Smooth muscle cell (in vitro differentiated cells): ENCODE measurements around the gene STX1B. TPM values are rescaled to one million over a fixed set of nuclear protein-coding genes. Genes with fewer than 3 reads are reported as not detected.

Experiments used
- DNase-seq: peaks from one replicate; lab custom pipeline; 2025; ENCODE audit not compliant: unreplicated experiment; lab: John Stamatoyannopoulos, UW
- H2AFZ ChIP-seq: fragments of 200-600 bp; sonication (generic); 2 replicates; pipeline ENCODE4 v1.6.0; 2016; ENCODE audit warnings: antibody characterized with exemption, low read depth, mild to moderate bottlenecking
- H3F3A ChIP-seq: fragments of 200-600 bp; sonication (generic); 2 replicates; pipeline ENCODE4 v1.6.0; 2017; ENCODE audit warnings: antibody characterized with exemption, low read depth
- H3K27ac ChIP-seq: fragments of 200-600 bp; sonication (generic); 2 replicates; pipeline ENCODE4 v1.5.1; 2016; ENCODE audit warnings: low read depth, mild to moderate bottlenecking
- H3K27me3 ChIP-seq: fragments of 200-600 bp; sonication (generic); 2 replicates; pipeline ENCODE4 v1.6.1; 2016; ENCODE audit warnings: low read depth, mild to moderate bottlenecking
- H3K36me3 ChIP-seq: fragments of 200-600 bp; sonication (generic); 2 replicates; pipeline ENCODE4 v1.5.1; 2016; ENCODE audit warnings: low read depth
- H3K4me1 ChIP-seq: fragments of 200-600 bp; sonication (generic); 2 replicates; pipeline ENCODE4 v1.5.1; 2016; ENCODE audit warnings: low read depth
- H3K4me2 ChIP-seq: fragments of 200-600 bp; sonication (generic); 2 replicates; pipeline ENCODE4 v1.6.0; 2016; ENCODE audit warnings: mild to moderate bottlenecking
- H3K4me3 ChIP-seq: fragments of 200-600 bp; sonication (generic); 2 replicates; pipeline ENCODE4 v1.5.1; 2016; ENCODE audit warnings: mild to moderate bottlenecking
- H3K79me2 ChIP-seq: fragments of 200-600 bp; sonication (generic); 2 replicates; pipeline ENCODE4 v1.6.0; 2016; ENCODE audit warnings: low read depth, mild to moderate bottlenecking
- H3K9ac ChIP-seq: fragments of 200-600 bp; sonication (generic); 2 replicates; pipeline ENCODE4 v1.6.0; 2016; ENCODE audit warnings: low read depth
- H3K9me3 ChIP-seq: fragments of 200-600 bp; sonication (generic); replicated peaks from 2 replicates; pipeline ENCODE4 v1.5.1; 2016; ENCODE audit warnings: low read depth
- H4K20me1 ChIP-seq: fragments of 200-600 bp; sonication (generic); 2 replicates; pipeline ENCODE4 v1.6.0; 2016; ENCODE audit warnings: low read depth
- WGBS: methylation state at CpG from one replicate; pipeline ENCODE4 v1.1.7; 2016; ENCODE audit warnings: low lambda C conversion rate; 5-methylcytosine and 5-hydroxymethylcytosine counted together
- polyA plus RNA-seq: library from polyadenylated mRNA; unstranded; fragments of >200 nt; fragmentation: Nextera tagmentation; extraction: Ambion mirVana; gene quantifications from 2 replicates; pipeline ENCODE4 v1.2.1, GENCODE V29; 2016
- total RNA-seq: library from RNA; depleted of rRNA; stranded (reverse); fragments of >200 nt; gene quantifications from 2 replicates; pipeline ENCODE4 v1.2.3, GENCODE V29; 2014
- TF ChIP-seq, protein P1 (sequence below): fragments of 200-600 bp; sonication (generic); IDR thresholded peaks from 2 replicates; pipeline ENCODE4 v1.5.1; 2017; ENCODE audit warnings: borderline replicate concordance, mild to moderate bottlenecking, antibody characterized with exemption; ENCODE audit not compliant: insufficient read depth, poor library complexity, severe bottlenecking

Gene STX1B
- total and polyA plus RNA-seq, 2 experiments from 2014 or later, result 0.72 to 1.0 TPM

DNA sequence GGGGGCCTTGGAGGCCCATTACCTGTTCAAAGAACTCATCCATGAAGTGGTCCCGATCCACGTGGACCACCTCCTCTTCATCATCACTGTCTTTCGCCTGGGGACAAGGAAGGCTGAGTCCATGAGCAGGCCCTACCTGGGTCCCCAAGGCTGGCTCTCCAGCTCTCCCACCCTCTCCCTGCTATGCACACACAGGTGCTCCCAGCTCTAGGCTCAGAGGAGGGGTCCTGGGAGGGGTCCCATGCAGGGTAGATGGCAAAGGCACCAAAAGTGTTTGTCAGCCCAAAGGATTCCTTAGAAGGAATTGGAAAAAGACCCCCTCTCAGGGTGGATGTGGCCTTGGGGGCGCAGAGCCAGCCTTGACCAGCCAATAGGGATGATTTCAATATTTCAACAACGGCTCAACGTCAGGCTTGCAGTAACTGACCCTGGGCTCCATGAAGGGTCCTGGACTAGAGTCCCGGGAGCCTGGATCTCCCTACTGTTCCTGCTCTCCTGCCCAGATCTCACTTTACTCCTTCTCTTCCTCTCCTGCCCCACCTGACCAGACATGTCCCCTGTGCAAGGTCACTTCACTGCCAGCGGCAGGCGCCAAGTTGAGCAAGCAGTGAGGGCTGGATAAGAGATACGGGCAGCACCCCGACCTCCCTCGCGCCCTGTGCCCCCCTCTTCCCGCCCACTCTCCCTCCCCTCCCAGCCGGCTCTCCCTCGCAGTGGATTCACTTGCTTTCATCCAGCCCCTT, 8.8 kb downstream of the STX1B start:
- DNase-seq, result no peak
- no peaks in the 10 kb centered on the region for H3K79me2 ChIP-seq
- peaks cover 4% of the 10 kb centered on the region for H3K4me1 ChIP-seq
- H3K27me3 ChIP-seq, result no peaks in the 10 kb centered on the region
- TF ChIP-seq, protein P1, sequence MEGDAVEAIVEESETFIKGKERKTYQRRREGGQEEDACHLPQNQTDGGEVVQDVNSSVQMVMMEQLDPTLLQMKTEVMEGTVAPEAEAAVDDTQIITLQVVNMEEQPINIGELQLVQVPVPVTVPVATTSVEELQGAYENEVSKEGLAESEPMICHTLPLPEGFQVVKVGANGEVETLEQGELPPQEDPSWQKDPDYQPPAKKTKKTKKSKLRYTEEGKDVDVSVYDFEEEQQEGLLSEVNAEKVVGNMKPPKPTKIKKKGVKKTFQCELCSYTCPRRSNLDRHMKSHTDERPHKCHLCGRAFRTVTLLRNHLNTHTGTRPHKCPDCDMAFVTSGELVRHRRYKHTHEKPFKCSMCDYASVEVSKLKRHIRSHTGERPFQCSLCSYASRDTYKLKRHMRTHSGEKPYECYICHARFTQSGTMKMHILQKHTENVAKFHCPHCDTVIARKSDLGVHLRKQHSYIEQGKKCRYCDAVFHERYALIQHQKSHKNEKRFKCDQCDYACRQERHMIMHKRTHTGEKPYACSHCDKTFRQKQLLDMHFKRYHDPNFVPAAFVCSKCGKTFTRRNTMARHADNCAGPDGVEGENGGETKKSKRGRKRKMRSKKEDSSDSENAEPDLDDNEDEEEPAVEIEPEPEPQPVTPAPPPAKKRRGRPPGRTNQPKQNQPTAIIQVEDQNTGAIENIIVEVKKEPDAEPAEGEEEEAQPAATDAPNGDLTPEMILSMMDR, result no peak
- H3K27ac ChIP-seq, result peak overlapping the region; percentile 72
- 91% methylated on average over 16 of the region's 16 CpGs for WGBS
- H3K36me3 ChIP-seq, result no peaks in the 10 kb centered on the region
- no peaks in the 10 kb centered on the region for H4K20me1 ChIP-seq
- H3K4me2 ChIP-seq, result no peak overlapping the region
- no peak overlapping the region for H2AFZ ChIP-seq
- H3K4me3 ChIP-seq, result no peak overlapping the region
- H3K9ac ChIP-seq, result no peak overlapping the region
- H3F3A ChIP-seq, result peaks cover 11% of the 10 kb centered on the region
- H3K9me3 ChIP-seq, result no peaks in the 10 kb centered on the region

DNA sequence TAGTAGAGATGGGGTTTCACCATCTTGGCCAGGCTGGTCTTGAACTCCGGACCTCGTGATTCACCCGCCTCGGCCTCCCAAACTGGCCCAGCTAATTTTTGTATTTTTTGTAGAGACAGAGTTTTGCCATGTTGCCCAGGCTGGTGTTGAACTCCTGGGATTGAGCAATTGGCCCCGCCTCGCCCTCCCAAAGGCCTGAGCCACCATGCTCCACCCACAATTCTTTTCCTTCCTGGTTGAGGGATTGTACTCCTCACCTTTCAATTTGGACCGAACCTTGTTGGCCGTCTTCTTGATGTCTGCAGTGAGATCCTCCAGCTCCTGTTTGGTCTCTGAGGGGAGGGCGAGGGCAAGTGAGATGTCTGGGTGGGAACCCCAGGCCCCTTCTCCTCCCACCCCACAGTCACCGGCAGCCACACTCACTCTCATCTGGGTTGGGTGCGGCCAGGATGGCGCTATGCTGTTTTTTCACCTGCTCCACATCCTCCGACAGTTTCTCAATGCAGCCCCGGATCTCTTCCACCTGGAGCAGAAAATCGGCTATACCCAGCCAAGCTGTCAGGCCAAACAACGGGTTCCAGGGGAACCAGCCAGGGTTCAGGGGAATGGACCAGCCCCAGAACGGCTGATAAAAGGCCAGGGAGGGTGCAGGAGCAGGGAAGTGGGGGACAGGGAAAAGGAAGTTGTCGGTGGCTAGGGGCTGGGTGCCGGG, 9.6 kb downstream of the STX1B start:
- Histone ChIP-seq H3K4me1 (peaks cover 4% of the 10 kb centered on the region), H3F3A (peaks cover 11% of the 10 kb centered on the region), H2AFZ (no peak overlapping the region), H3K4me2 (no peak overlapping the region), H3K36me3 (no peaks in the 10 kb centered on the region), H3K4me3 (no peak overlapping the region), H3K9me3 (no peaks in the 10 kb centered on the region), H3K79me2 (no peaks in the 10 kb centered on the region), H3K27ac (no peak overlapping the region), H3K9ac (no peak overlapping the region), H3K27me3 (no peaks in the 10 kb centered on the region), H4K20me1 (no peaks in the 10 kb centered on the region)
- TF ChIP-seq, protein P1, result no peak
- WGBS, result 93% methylated on average over 18 of the region's 19 CpGs
- DNase-seq, result no peak

DNA sequence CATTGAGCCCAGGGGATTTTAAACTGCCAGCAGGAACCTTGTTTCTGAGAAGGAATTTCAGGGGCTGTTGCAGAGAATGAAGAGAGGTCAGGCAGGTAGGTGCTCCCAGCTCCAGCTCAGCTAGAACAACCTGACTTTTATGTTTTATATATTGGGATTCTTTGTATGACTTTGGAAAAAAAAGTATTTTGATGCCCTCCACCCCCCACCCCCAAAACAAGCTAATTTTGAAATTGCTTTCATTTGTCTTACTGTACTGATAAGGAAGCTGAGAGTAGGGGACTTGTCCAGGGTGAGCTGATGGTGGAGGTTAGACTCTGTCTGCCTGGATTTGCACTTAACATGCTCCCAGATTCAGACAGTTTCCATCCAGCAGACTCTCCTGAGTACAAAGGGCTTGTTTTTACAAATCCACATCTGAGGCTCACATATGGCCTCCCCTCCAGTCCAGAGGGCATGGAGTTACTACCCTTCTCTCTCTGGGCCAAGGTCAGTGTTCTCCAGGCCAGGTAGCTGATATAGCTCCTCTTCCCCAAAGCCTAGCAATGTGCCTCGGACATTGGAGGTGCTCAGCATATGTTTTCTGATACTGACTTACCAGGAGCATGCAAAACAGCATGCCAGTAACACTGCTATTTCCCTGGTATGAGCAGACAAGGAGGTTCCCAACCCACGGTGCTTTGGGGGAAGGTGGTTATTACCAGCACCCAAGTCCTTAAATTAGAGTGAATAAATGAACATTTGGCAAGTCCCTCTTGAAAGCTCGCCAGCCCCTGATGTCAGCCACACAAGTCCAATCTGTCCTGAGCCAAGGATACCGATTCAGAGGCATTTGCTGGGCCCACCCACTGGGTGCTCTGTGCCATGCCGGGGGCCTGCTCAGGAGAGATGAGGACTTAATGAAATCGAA, 11.3 kb downstream of the STX1B start:
- Histone ChIP-seq H3K79me2 (no peaks in the 10 kb centered on the region), H3K36me3 (no peaks in the 10 kb centered on the region), H3K27me3 (no peaks in the 10 kb centered on the region), H3K9ac (peak overlapping the region; percentile 90), H3F3A (peaks cover 11% of the 10 kb centered on the region), H4K20me1 (no peaks in the 10 kb centered on the region), H3K9me3 (no peaks in the 10 kb centered on the region), H3K4me3 (no peak overlapping the region), H3K4me2 (peak overlapping the region; percentile 89), H2AFZ (no peak overlapping the region), H3K27ac (peak overlapping the region; percentile 94), H3K4me1 (peaks cover 4% of the 10 kb centered on the region)
- TF ChIP-seq, protein P1, result no peak
- DNase-seq, result no peak
- WGBS, result 89% methylated on average over 6 of the region's 6 CpGs
